CD4-positive, CD25-positive, alpha-beta regulatory T cell (primary cell): ENCODE results near the gene CARNS1. TPM values are rescaled to one million over a fixed set of nuclear protein-coding genes. Genes with fewer than 3 reads are reported as not detected.

ENCODE experiments used
- ATAC-seq, 2 donors: fragments of 150-1000 bp; cut with Tn5 transposase; one replicate each; pipeline ENCODE4 v1.10.0; 2021; ENCODE audit warnings: low read depth in 2 of 2, moderate number of reproducible peaks in 2 of 2, moderate library complexity in 1 of 2
- DNase-seq, 3 donors: peaks; one replicate each; pipeline versions ENCODE4 v3.0.0 to v3.0.0-alpha.2; 2012 to 2022; ENCODE audit warnings: mixed read lengths in 1 of 3
- H3K27ac ChIP-seq: one replicate; pipeline ENCODE4 v1.7.0; 2013; ENCODE audit warnings: mild to moderate bottlenecking, low read length; ENCODE audit not compliant: insufficient read depth, poor library complexity, severe bottlenecking
- H3K27me3 ChIP-seq: one replicate; pipeline ENCODE4 v1.7.0; 2013; ENCODE audit warnings: low read length; ENCODE audit not compliant: control insufficient read depth, insufficient read depth
- H3K36me3 ChIP-seq: one replicate; pipeline ENCODE4 v1.7.0; 2013; ENCODE audit warnings: mild to moderate bottlenecking, low read length, moderate library complexity; ENCODE audit not compliant: control insufficient read depth, insufficient read depth
- H3K4me1 ChIP-seq: 2 replicates; pipeline ENCODE4 v1.7.0; 2013; ENCODE audit warnings: mild to moderate bottlenecking, low read length; ENCODE audit not compliant: insufficient read depth, control insufficient read depth, poor library complexity, severe bottlenecking
- H3K4me3 ChIP-seq: one replicate; pipeline ENCODE4 v1.7.0; 2013; ENCODE audit warnings: low read depth, mild to moderate bottlenecking, low read length, moderate library complexity
- H3K9me3 ChIP-seq, 2 experiments: 1 replicate in 1 of 2; 2 replicates in 1 of 2; pipeline ENCODE4 v1.7.0; 2013; ENCODE audit warnings: low read length in 2 of 2, mild to moderate bottlenecking in 1 of 2, moderate library complexity in 1 of 2; ENCODE audit not compliant: control insufficient read depth in 2 of 2
- H3K27ac Mint-ChIP-seq, 3 donors: one replicate each; pipeline ENCODE4 v1.8.0; 2020 to 2022; ENCODE audit warnings: mild to moderate bottlenecking in 3 of 3, mixed read lengths in 3 of 3, moderate library complexity in 2 of 3
- H3K27me3 Mint-ChIP-seq: one replicate; pipeline ENCODE4 v1.8.0; 2022; ENCODE audit warnings: mild to moderate bottlenecking, mixed read lengths
- H3K36me3 Mint-ChIP-seq: one replicate; pipeline ENCODE4 v1.8.0; 2020; ENCODE audit warnings: mixed read lengths
- H3K4me1 Mint-ChIP-seq, 4 donors: one replicate each; pipeline ENCODE4 v1.8.0; 2020 to 2022; ENCODE audit warnings: mixed read lengths in 4 of 4, mild to moderate bottlenecking in 1 of 4
- H3K4me3 Mint-ChIP-seq, 4 donors: one replicate each; pipeline ENCODE4 v1.8.0; 2020 to 2022; ENCODE audit warnings: mild to moderate bottlenecking in 4 of 4, mixed read lengths in 4 of 4, moderate library complexity in 3 of 4
- H3K9me3 Mint-ChIP-seq, 7 donors: one replicate each; pipeline ENCODE4 v1.8.0; 2020 to 2022; ENCODE audit warnings: mixed read lengths in 7 of 7, mild to moderate bottlenecking in 3 of 7, moderate library complexity in 2 of 7
- polyA plus RNA-seq, 4 donors: library from polyadenylated mRNA; unstranded; fragments of 300-500 nt; fragmentation: Illumina TruSeq; gene quantifications; one replicate each; pipeline ENCODE4 v1.2.3, GENCODE V29; 2021
- total RNA-seq: library from RNA; stranded (reverse); gene quantifications from one replicate; pipeline ENCODE4 v1.2.3, GENCODE V29; 2022

The CARNS1 gene
- total and polyA plus RNA-seq, 5 donors from 2014 or later, result 0.63 to 7.8 (median 1.3) TPM

- Mint-ChIP-seq H3K9me3 (peaks cover 0 to 2% (median 0%) of the 10 kb centered on the region in 7 donors), H3K27me3 (no peaks in the 10 kb centered on the region), H3K4me1 (peaks cover 11 to 79% (median 48%) of the 10 kb centered on the region in 4 donors), H3K4me3 (peak overlapping the region; percentile 57 to 94 (median 74)), H3K36me3 (peaks cover under 1% of the 10 kb centered on the region), H3K27ac (peak overlapping the region; percentile 76 to 90 (median 89))
- ATAC-seq (no peak), DNase-seq (peak in 2 of 3 donors; percentile 43 to 54)
- no peaks in the 10 kb centered on the region for H3K9me3 ChIP-seq
- H3K27me3 ChIP-seq, result no peaks in the 10 kb centered on the region
- H3K4me3 ChIP-seq, result no peak overlapping the region
- H3K36me3 ChIP-seq, result no peaks in the 10 kb centered on the region
- H3K4me1 ChIP-seq, result peaks cover 93% of the 10 kb centered on the region
- peak overlapping the region; percentile 94 for H3K27ac ChIP-seq
These were observed 26.4 kb downstream of the CARNS1 start for GRCh38 chr11:67441731-67442351.

GRCh38 chr11:67442504-67443404 lies 27.3 kb downstream of the CARNS1 start:
- Mint-ChIP-seq H3K4me3 (peak overlapping the region; percentile 57 to 94 (median 74)), H3K36me3 (no peaks in the 10 kb centered on the region), H3K27ac (peak overlapping the region; percentile 50 to 90 (median 89)), H3K4me1 (peaks cover 11 to 85% (median 51%) of the 10 kb centered on the region in 4 donors), H3K27me3 (no peaks in the 10 kb centered on the region), H3K9me3 (peaks cover 0 to 2% (median 0%) of the 10 kb centered on the region in 7 donors)
- H3K4me3 ChIP-seq, result no peak overlapping the region
- peaks cover 97% of the 10 kb centered on the region for H3K4me1 ChIP-seq
- H3K27me3 ChIP-seq, result no peaks in the 10 kb centered on the region
- ATAC-seq, result no peak
- no peaks in the 10 kb centered on the region for H3K36me3 ChIP-seq
- no peak for DNase-seq
- no peaks in the 10 kb centered on the region for H3K9me3 ChIP-seq
- H3K27ac ChIP-seq, result peak overlapping the region; percentile 94

GRCh38 chr11:67445515-67445914 lies 30.0 kb downstream of the CARNS1 start:
- Histone ChIP-seq H3K27ac (peak overlapping the region; percentile 94), H3K27me3 (no peaks in the 10 kb centered on the region), H3K9me3 (no peaks in the 10 kb centered on the region), H3K4me1 (peaks cover 86% of the 10 kb centered on the region), H3K4me3 (no peak overlapping the region), H3K36me3 (no peaks in the 10 kb centered on the region)
- ATAC-seq (no peak), DNase-seq (no peak)
- peak overlapping the region; percentile 83 to 91 (median 89) for H3K4me3 Mint-ChIP-seq
- H3K27ac Mint-ChIP-seq, result peak overlapping the region; percentile 96 to 97 (median 97)
- no peaks in the 10 kb centered on the region for H3K36me3 Mint-ChIP-seq
- H3K9me3 Mint-ChIP-seq, result peaks cover 0 to 2% (median 0%) of the 10 kb centered on the region in 7 donors
- H3K4me1 Mint-ChIP-seq, result peaks cover 11 to 82% (median 48%) of the 10 kb centered on the region in 4 donors
- no peaks in the 10 kb centered on the region for H3K27me3 Mint-ChIP-seq

GRCh38 chr11:67448220-67448609 lies 32.7 kb downstream of the CARNS1 start:
- Mint-ChIP-seq H3K36me3 (no peaks in the 10 kb centered on the region), H3K4me3 (peak overlapping the region in 2 of 4 donors; percentile 44 to 78), H3K27ac (peak overlapping the region; percentile 60 to 97 (median 79)), H3K27me3 (no peaks in the 10 kb centered on the region), H3K4me1 (peaks cover 5 to 64% (median 36%) of the 10 kb centered on the region in 4 donors), H3K9me3 (peaks cover 0 to 2% (median 0%) of the 10 kb centered on the region in 7 donors)
- Histone ChIP-seq H3K4me1 (peaks cover 61% of the 10 kb centered on the region), H3K36me3 (no peaks in the 10 kb centered on the region), H3K4me3 (no peak overlapping the region), H3K27ac (peak overlapping the region; percentile 48), H3K27me3 (no peaks in the 10 kb centered on the region), H3K9me3 (no peaks in the 10 kb centered on the region)
- no peak for ATAC-seq
- no peak for DNase-seq

GRCh38 chr11:67449116-67449844 lies 33.8 kb downstream of the CARNS1 start:
- Mint-ChIP-seq H3K4me1 (peaks cover 5 to 57% (median 32%) of the 10 kb centered on the region in 4 donors), H3K27me3 (no peaks in the 10 kb centered on the region), H3K36me3 (no peaks in the 10 kb centered on the region), H3K27ac (peak overlapping the region; percentile 7 to 97 (median 54)), H3K9me3 (no peaks in the 10 kb centered on the region), H3K4me3 (peak overlapping the region in 1 of 4 donors; percentile 53)
- no peak overlapping the region for H3K4me3 ChIP-seq
- DNase-seq (no peak), ATAC-seq (no peak)
- H3K36me3 ChIP-seq, result no peaks in the 10 kb centered on the region
- peaks cover 51% of the 10 kb centered on the region for H3K4me1 ChIP-seq
- H3K27me3 ChIP-seq, result no peaks in the 10 kb centered on the region
- H3K27ac ChIP-seq, result no peak overlapping the region
- no peaks in the 10 kb centered on the region for H3K9me3 ChIP-seq

- Histone ChIP-seq H3K4me3 (no peak overlapping the region), H3K36me3 (no peaks in the 10 kb centered on the region), H3K27ac (no peak overlapping the region), H3K4me1 (peaks cover 34% of the 10 kb centered on the region), H3K9me3 (no peaks in the 10 kb centered on the region), H3K27me3 (no peaks in the 10 kb centered on the region)
- ATAC-seq (no peak), DNase-seq (no peak)
- H3K36me3 Mint-ChIP-seq, result no peaks in the 10 kb centered on the region
- H3K27ac Mint-ChIP-seq, result no peak overlapping the region
- no peak overlapping the region for H3K4me3 Mint-ChIP-seq
- peaks cover 5 to 41% (median 19%) of the 10 kb centered on the region in 4 donors for H3K4me1 Mint-ChIP-seq
- no peaks in the 10 kb centered on the region for H3K27me3 Mint-ChIP-seq
- H3K9me3 Mint-ChIP-seq, result no peaks in the 10 kb centered on the region
These were observed 35.5 kb downstream of the CARNS1 start for GRCh38 chr11:67450796-67451657.

GRCh38 chr11:67451658-67451976 lies 36.1 kb downstream of the CARNS1 start:
- no peak overlapping the region for H3K4me3 ChIP-seq
- no peaks in the 10 kb centered on the region for H3K27me3 ChIP-seq
- H3K4me1 Mint-ChIP-seq, result peaks cover 0 to 36% (median 15%) of the 10 kb centered on the region in 4 donors
- no peaks in the 10 kb centered on the region for H3K9me3 Mint-ChIP-seq
- no peak overlapping the region for H3K27ac ChIP-seq
- H3K9me3 ChIP-seq, result no peaks in the 10 kb centered on the region
- H3K4me3 Mint-ChIP-seq, result no peak overlapping the region
- no peaks in the 10 kb centered on the region for H3K36me3 ChIP-seq
- DNase-seq, result no peak
- H3K4me1 ChIP-seq, result peaks cover 28% of the 10 kb centered on the region
- no peak for ATAC-seq
- no peak overlapping the region for H3K27ac Mint-ChIP-seq
- no peaks in the 10 kb centered on the region for H3K36me3 Mint-ChIP-seq
- no peaks in the 10 kb centered on the region for H3K27me3 Mint-ChIP-seq
